Measurements from ENCODE around the gene CD81.

GRCh38 chr11:2434506-2435255, 57.6 kb downstream of the CD81 start:
- TF ChIP-seq CTCF (IDR thresholded peaks at IDR 0.05; ENCODE audit: low read depth, low read length, poor library complexity, severe bottlenecking) (no peak), EZH2phosphoT487 (IDR thresholded peaks at IDR 0.05; ENCODE audit: borderline replicate concordance, low read length) (no peak)
